GM20431 (cell line): ENCODE measurements around the gene SLC43A2.

Experiments
- in situ Hi-C: fragments of 300-500 bp; cut with MseI, MboI; formaldehyde crosslinking; loops from one replicate; pipeline ENCODE4 v1.15.0; 2020; ENCODE audit warnings: low sequenced_read_pairs; ENCODE audit not compliant: unreplicated experiment

SLC43A2 gene

GRCh38 chr17:1592751-1593629 is 35.6 kb downstream of the SLC43A2 start:
- in situ Hi-C loops, result no loop called here

GRCh38 chr17:1591474-1592090 is 37.1 kb downstream of the SLC43A2 start:
- in situ Hi-C loops, result no loop called here

- in situ Hi-C loops, result no loop called here
These were observed 37.7 kb downstream of the SLC43A2 start for GRCh38 chr17:1590747-1591473.

- in situ Hi-C loops, result no loop called here
These were observed 38.4 kb downstream of the SLC43A2 start for GRCh38 chr17:1590029-1590746.

- in situ Hi-C loops, result no loop called here
These were observed 39.6 kb downstream of the SLC43A2 start for GRCh38 chr17:1588821-1589585.

GRCh38 chr17:1584167-1584566 is 44.5 kb downstream of the SLC43A2 start:
- in situ Hi-C loops, result no loop called here

- in situ Hi-C loops, result no loop called here
These were observed 45.1 kb downstream of the SLC43A2 start for GRCh38 chr17:1583556-1583955.

GRCh38 chr17:1582374-1582773 is 46.3 kb downstream of the SLC43A2 start:
- in situ Hi-C loops, result no loop called here

GRCh38 chr17:1580979-1581676 is 47.5 kb downstream of the SLC43A2 start:
- in situ Hi-C loops, result no loop called here

GRCh38 chr17:1578029-1578428 is 50.6 kb downstream of the SLC43A2 start:
- in situ Hi-C loops, result loop anchor here (10.0 kb wide), 1 partner anchor 57 kb away; no protein-coding TSS in a partner anchor

- in situ Hi-C loops, result loop anchor here (10.0 kb wide), 1 partner anchor 57 kb away; no protein-coding TSS in a partner anchor
These were observed 51.0 kb downstream of the SLC43A2 start for GRCh38 chr17:1577583-1578013.

- in situ Hi-C loops, result loop anchor here (10.0 kb wide), 1 partner anchor 58 kb away; no protein-coding TSS in a partner anchor
These were observed 51.5 kb downstream of the SLC43A2 start for GRCh38 chr17:1577182-1577581.

- in situ Hi-C loops, result loop anchor here (10.0 kb wide), 1 partner anchor 58 kb away; no protein-coding TSS in a partner anchor
These were observed 52.1 kb downstream of the SLC43A2 start for GRCh38 chr17:1576500-1576899.

GRCh38 chr17:1574697-1575471 is 53.8 kb downstream of the SLC43A2 start:
- in situ Hi-C loops, result loop anchor here (10.0 kb wide), 1 partner anchor 60 kb away; no protein-coding TSS in a partner anchor

- in situ Hi-C loops, result loop anchor here (10.0 kb wide), 1 partner anchor 61 kb away; no protein-coding TSS in a partner anchor
These were observed 54.5 kb downstream of the SLC43A2 start for GRCh38 chr17:1573932-1574696.

GRCh38 chr17:1572646-1573045 is 56.0 kb downstream of the SLC43A2 start:
- in situ Hi-C loops, result loop anchor here (10.0 kb wide), 1 partner anchor 62 kb away; no protein-coding TSS in a partner anchor

GRCh38 chr17:1571341-1571704 is 57.3 kb downstream of the SLC43A2 start:
- in situ Hi-C loops, result loop anchor here (10.0 kb wide), 1 partner anchor 63 kb away; no protein-coding TSS in a partner anchor
